HCT116 (cell line): ENCODE results near the gene OPALIN. TPM values are rescaled to one million over a fixed set of nuclear protein-coding genes. Genes with fewer than 3 reads are reported as not detected.

ENCODE experiments used
- ATAC-seq: fragments of 200-7000 bp; cut with Tn5 transposase; 2 replicates; pipeline ENCODE4 v1.9.1; 2020; ENCODE audit warnings: mild to moderate bottlenecking, moderate library complexity
- BruUV-seq: library from RNA; stranded (reverse); fragments of 400-500 nt; replicated peaks from 2 replicates; lab custom pipeline; 2021; lab: Mats Ljungman, UMichigan
- CTCF ChIA-PET: fragments of 300-600 bp; sonication (Branson Sonifier 250); formaldehyde crosslinking; loops from one replicate; lab custom pipeline; 2021; ENCODE audit warnings: antibody characterized with exemption; lab: Charles Lee
- POLR2A ChIA-PET: fragments of 300-600, 350-600 bp; sonication (Branson Sonifier 250); formaldehyde crosslinking; loops from one replicate; lab custom pipeline; 2021; ENCODE audit warnings: antibody characterized with exemption; lab: Charles Lee
- RAD21 ChIA-PET, 2 experiments: fragments of 300-600 bp; sonication (Branson Sonifier 250); formaldehyde crosslinking; loops; one replicate each; lab custom pipeline; 2023; ENCODE audit warnings: low total read pairs in 2 of 2; ENCODE audit not compliant: uncharacterized antibody in 2 of 2, unreplicated experiment in 2 of 2, low non-redundant PET in 1 of 2; lab: Charles Lee
- DNase-seq: peaks from one replicate; pipeline ENCODE4 v3.0.0-alpha.2; 2010; ENCODE audit warnings: low read depth, low spot score
- H2AFZ ChIP-seq: fragments of 200-600 bp; shearing (Covaris generic), sonication (generic); 2 replicates; pipeline ENCODE4 v1.6.1; 2017; ENCODE audit warnings: low read depth, mixed run types, mixed read lengths, antibody characterized with exemption, low read length; ENCODE audit not compliant: poor library complexity, severe bottlenecking
- H3K27ac ChIP-seq: 2 replicates; pipeline ENCODE4 v1.5.1; 2012; ENCODE audit warnings: low read depth, low read length
- H3K27me3 ChIP-seq: fragments of 200-600 bp; sonication (generic); 2 replicates; pipeline ENCODE4 v1.6.1; 2016; ENCODE audit warnings: mixed run types, low read length, mixed read lengths; ENCODE audit not compliant: insufficient read depth
- H3K36me3 ChIP-seq, 2 experiments: fragments of 200-500 bp in 1 of 2; fragments of 200-600 bp in 1 of 2; sonication (Bioruptor generic) in 1 of 2; sonication (generic) in 1 of 2; 2 replicates each; pipeline versions ENCODE4 v1.5.1 to v1.6.1; 2014 to 2016; ENCODE audit warnings: low read length in 2 of 2, inconsistent platforms in 1 of 2, mixed read lengths in 1 of 2, mixed run types in 1 of 2; ENCODE audit not compliant: insufficient read depth in 2 of 2, control insufficient read depth in 1 of 2
- H3K4me1 ChIP-seq, 2 experiments: fragments of 200-600 bp in 1 of 2; sonication (generic) in 1 of 2; 2 replicates each; pipeline versions ENCODE4 v1.5.1 to v1.6.1; 2012 to 2017; ENCODE audit warnings: low read length in 2 of 2, inconsistent platforms in 1 of 2, mild to moderate bottlenecking in 1 of 2, mixed read lengths in 1 of 2, mixed run types in 1 of 2, moderate library complexity in 1 of 2; ENCODE audit not compliant: insufficient read depth in 2 of 2, control insufficient read depth in 1 of 2
- H3K4me2 ChIP-seq: fragments of 200-600 bp; sonication (generic); 2 replicates; pipeline ENCODE4 v1.6.1; 2017; ENCODE audit warnings: mixed run types, low read length, mixed read lengths
- H3K4me3 ChIP-seq, 2 experiments: fragments of 200-600 bp in 1 of 2; sonication (generic) in 1 of 2; replicated peaks in 1 of 2; 2 replicates each; pipeline ENCODE4 v1.5.1; 2011 to 2016; ENCODE audit warnings: low read length in 2 of 2, control low read depth in 1 of 2, low read depth in 1 of 2, mild to moderate bottlenecking in 1 of 2, mixed read lengths in 1 of 2, mixed run types in 1 of 2
- H3K79me2 ChIP-seq: fragments of 200-600 bp; sonication (generic); 2 replicates; pipeline ENCODE4 v1.6.1; 2017; ENCODE audit warnings: mild to moderate bottlenecking, mixed run types, low read length, moderate library complexity, mixed read lengths; ENCODE audit not compliant: insufficient read depth
- H3K9ac ChIP-seq: fragments of 200-600 bp; sonication (generic); 2 replicates; pipeline ENCODE4 v1.6.1; 2016; ENCODE audit warnings: low read length, mixed read lengths
- H3K9me2 ChIP-seq: fragments of 200-600 bp; sonication (generic), shearing (Covaris generic); 2 replicates; pipeline ENCODE4 v1.6.1; 2017; ENCODE audit warnings: mixed run types, mild to moderate bottlenecking, moderate library complexity; ENCODE audit not compliant: insufficient read depth
- H3K9me3 ChIP-seq, 2 experiments: fragments of 200-500 bp in 1 of 2; fragments of 200-600 bp in 1 of 2; sonication (Bioruptor generic) in 1 of 2; sonication (generic) in 1 of 2; 2 replicates each; pipeline ENCODE4 v1.6.1; 2014 to 2017; ENCODE audit warnings: low read length in 2 of 2, mixed read lengths in 2 of 2, inconsistent platforms in 1 of 2, low read depth in 1 of 2, mild to moderate bottlenecking in 1 of 2, mixed run types in 1 of 2, moderate library complexity in 1 of 2; ENCODE audit not compliant: control insufficient read depth in 1 of 2, insufficient read depth in 1 of 2
- H4K20me1 ChIP-seq: fragments of 200-600 bp; sonication (generic), shearing (Covaris generic); 2 replicates; pipeline ENCODE4 v1.6.1; 2017; ENCODE audit warnings: mixed run types, mild to moderate bottlenecking, moderate library complexity; ENCODE audit not compliant: insufficient read depth
- CBX3 ChIP-seq: IDR thresholded peaks from 2 replicates; pipeline ENCODE4 v1.6.1; 2012; ENCODE audit warnings: low read depth
- CEBPB ChIP-seq: IDR thresholded peaks from 2 replicates; pipeline ENCODE4 v1.6.1; 2012; ENCODE audit warnings: low read depth
- EGR1 ChIP-seq: IDR thresholded peaks from 2 replicates; pipeline ENCODE4 v1.6.1; 2012; ENCODE audit warnings: low read depth
- ELF1 ChIP-seq: IDR thresholded peaks from 2 replicates; pipeline ENCODE4 v1.6.1; 2012; ENCODE audit warnings: low read depth, borderline replicate concordance
- EZH2 ChIP-seq: fragments of 200-600 bp; sonication (generic); IDR thresholded peaks from 2 replicates; pipeline ENCODE4 v1.6.1; 2017; ENCODE audit warnings: antibody characterized with exemption, mixed run types
- EZH2phosphoT487 ChIP-seq: fragments of 200-600 bp; IDR thresholded peaks from 2 replicates; pipeline ENCODE4 v1.6.1; 2018; ENCODE audit warnings: antibody characterized with exemption, borderline replicate concordance
- FOSL1 ChIP-seq: IDR thresholded peaks from 2 replicates; pipeline ENCODE4 v1.6.1; 2012; ENCODE audit warnings: low read depth
- JUND ChIP-seq: IDR thresholded peaks from 2 replicates; pipeline ENCODE4 v1.6.1; 2012
- POLR2A ChIP-seq: IDR thresholded peaks from 2 replicates; pipeline ENCODE4 v1.7.0; 2011; ENCODE audit warnings: borderline replicate concordance; ENCODE audit not compliant: insufficient read depth, insufficient read length; ENCODE audit errors: extremely low read depth
- POLR2AphosphoS5 ChIP-seq: IDR thresholded peaks from 2 replicates; pipeline ENCODE4 v1.6.1; 2011; ENCODE audit warnings: mild to moderate bottlenecking, low read depth, low read length, moderate library complexity
- RAD21 ChIP-seq: IDR thresholded peaks from 2 replicates; pipeline ENCODE4 v1.6.1; 2012; ENCODE audit warnings: low read depth, mild to moderate bottlenecking
- SIN3A ChIP-seq: IDR thresholded peaks from 2 replicates; pipeline ENCODE4 v1.6.1; 2012; ENCODE audit warnings: low read depth
- SP1 ChIP-seq: IDR thresholded peaks from 2 replicates; pipeline ENCODE4 v1.6.1; 2012; ENCODE audit warnings: low read depth
- SRF ChIP-seq: IDR thresholded peaks from 2 replicates; pipeline ENCODE4 v1.6.1; 2012; ENCODE audit warnings: low read depth
- ZFX ChIP-seq: fragments of 450-650 bp; IDR thresholded peaks from 2 replicates; pipeline ENCODE4 v1.6.1; 2017
- ZNF274 ChIP-seq: fragments of 200-500 bp; sonication (Bioruptor generic); IDR thresholded peaks from 2 replicates; pipeline ENCODE4 v1.6.1; 2014; ENCODE audit warnings: mild to moderate bottlenecking, low read depth, low read length, inconsistent platforms
- intact Hi-C: fragments of 100-400 bp; cut with micrococcal nuclease; formaldehyde crosslinking; loops from 2 replicates; pipeline ENCODE4 v1.10.0; 2022
- total RNA-seq: library from RNA; stranded (reverse); gene quantifications from one replicate; pipeline ENCODE4 v1.2.1, GENCODE V29; 2021; ENCODE audit not compliant: unreplicated experiment
- TF ChIP-seq, protein P1 (sequence below): IDR thresholded peaks from 2 replicates; pipeline ENCODE4 v1.6.1; 2012
- TF ChIP-seq, protein P2 (sequence below): IDR thresholded peaks from 2 replicates; pipeline ENCODE4 v1.6.1; 2011; ENCODE audit warnings: mild to moderate bottlenecking, low read length, moderate library complexity; ENCODE audit not compliant: insufficient replicate concordance; ENCODE audit errors: extremely low read depth
- TF ChIP-seq, protein P3 (sequence below): IDR thresholded peaks from 2 replicates; pipeline ENCODE4 v1.6.1; 2012

OPALIN gene
- total RNA-seq, 1 experiment from 2014 or later, result not detected

DNA sequence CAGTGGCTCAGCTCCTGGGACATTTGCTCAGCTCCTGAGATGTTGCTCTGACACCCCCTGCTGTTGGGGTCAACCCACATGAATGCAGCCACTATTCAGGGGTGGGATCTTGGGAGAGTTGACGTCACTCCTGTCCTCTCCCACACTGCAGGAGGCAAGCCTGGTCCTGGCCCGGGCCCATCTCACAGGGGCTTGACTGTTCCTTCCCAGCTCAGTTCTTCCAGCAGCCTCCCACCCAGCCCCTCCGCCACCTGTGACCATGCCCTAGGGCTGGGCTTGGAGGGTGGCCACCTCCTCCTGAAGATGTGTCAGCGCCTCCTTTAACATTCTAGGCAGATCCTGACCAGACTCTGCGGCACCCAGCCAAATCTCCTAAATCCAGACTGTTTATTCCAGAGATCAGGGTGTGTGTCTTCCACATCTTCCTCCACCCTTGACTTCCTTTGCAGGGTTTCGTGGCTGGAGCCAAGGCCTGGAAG lies 19.1 kb upstream of the OPALIN start:
- H3K9ac ChIP-seq, result no peak overlapping the region
- no peak for DNase-seq
- no peaks in the 10 kb centered on the region for H4K20me1 ChIP-seq
- H3K79me2 ChIP-seq, result no peaks in the 10 kb centered on the region
- no peak overlapping the region for H3K4me3 ChIP-seq
- H3K9me2 ChIP-seq, result no peaks in the 10 kb centered on the region
- no peak overlapping the region for H2AFZ ChIP-seq
- H3K4me1 ChIP-seq, result peaks cover 0 to 23% of the 10 kb centered on the region in 2 experiments; a peak in 3 of 4 replicates
- no peak for TF ChIP-seq FOSL1
- no peak for TF ChIP-seq ELF1
- TF ChIP-seq POLR2A, result no peak
- TF ChIP-seq SIN3A, result no peak
- no peak for TF ChIP-seq CBX3
- TF ChIP-seq, protein P1, sequence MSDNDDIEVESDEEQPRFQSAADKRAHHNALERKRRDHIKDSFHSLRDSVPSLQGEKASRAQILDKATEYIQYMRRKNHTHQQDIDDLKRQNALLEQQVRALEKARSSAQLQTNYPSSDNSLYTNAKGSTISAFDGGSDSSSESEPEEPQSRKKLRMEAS, result no peak
- TF ChIP-seq ZFX, result no peak
- TF ChIP-seq POLR2AphosphoS5, result no peak
- TF ChIP-seq CEBPB, result no peak
- TF ChIP-seq, all 23 proteins: peak for 0
- ATAC-seq, result peak; percentile 14; the same call in 1 of the 2 replicates
- BruUV-seq, result no TSS peak
- no peaks in the 10 kb centered on the region for H3K9me3 ChIP-seq
- POLR2A ChIA-PET, result no interaction called here
- CTCF ChIA-PET, result no interaction called here
- intact Hi-C loops, result loop anchor here (5.0 to 10.0 kb wide), 2 partner anchors 267 to 454 kb away; partner anchors contain the start of gene LCOR
- H3K36me3 ChIP-seq, result no peaks in the 10 kb centered on the region
- no peak overlapping the region for H3K27ac ChIP-seq
- RAD21 ChIA-PET, result no interaction called here
- H3K4me2 ChIP-seq, result no peak overlapping the region
- no peaks in the 10 kb centered on the region for H3K27me3 ChIP-seq

DNA sequence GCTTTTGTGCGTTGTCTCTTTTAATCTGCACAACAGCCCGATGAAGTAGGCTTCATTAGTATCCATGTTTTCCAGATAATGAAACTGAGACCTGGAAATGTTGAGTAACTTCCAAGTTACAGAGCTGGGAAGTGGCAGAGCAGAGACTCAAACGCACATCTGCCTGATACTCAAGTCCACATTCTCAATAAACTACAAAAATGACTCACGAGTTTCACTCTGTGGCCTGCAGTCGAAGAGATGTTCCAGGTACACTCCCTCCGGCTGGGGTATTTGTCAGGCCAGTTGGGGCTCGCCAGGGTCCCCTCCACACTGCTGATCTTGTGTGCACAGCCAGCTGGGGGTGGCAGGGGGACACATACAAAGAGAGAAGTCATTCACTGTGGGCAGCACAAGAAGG lies 17.7 kb upstream of the OPALIN start:
- Histone ChIP-seq H3K9ac (no peak overlapping the region), H3K27me3 (no peaks in the 10 kb centered on the region), H2AFZ (no peak overlapping the region), H3K4me2 (no peak overlapping the region), H3K79me2 (no peaks in the 10 kb centered on the region), H3K27ac (no peak overlapping the region), H3K9me3 (no peaks in the 10 kb centered on the region), H3K4me3 (no peak overlapping the region), H3K9me2 (no peaks in the 10 kb centered on the region), H3K4me1 (peaks cover 0 to 23% of the 10 kb centered on the region in 2 experiments; a peak in 3 of 4 replicates), H3K36me3 (no peaks in the 10 kb centered on the region), H4K20me1 (no peaks in the 10 kb centered on the region)
- DNase-seq (no peak), ATAC-seq (no peak)
- CTCF ChIA-PET, result interaction anchor here (2.0 kb wide), 1 partner anchor 134 kb away, joined by 11 read pairs; no protein-coding TSS in a partner anchor
- BruUV-seq, result no TSS peak
- intact Hi-C loops, result loop anchor here (5.0 to 10.0 kb wide), 2 partner anchors 268 to 456 kb away; partner anchors contain the start of gene LCOR
- RAD21 ChIA-PET, result no interaction called here
- POLR2A ChIA-PET, result no interaction called here
- TF ChIP-seq, protein P1, result no peak
- TF ChIP-seq CBX3 (no peak), ELF1 (no peak), SP1 (no peak), JUND (no peak), POLR2AphosphoS5 (no peak), ZNF274 (no peak), RAD21 (no peak), EZH2 (no peak), SRF (no peak), EZH2phosphoT487 (no peak), EGR1 (no peak), SIN3A (no peak), ZFX (no peak), FOSL1 (no peak)
- TF ChIP-seq, protein P2, sequence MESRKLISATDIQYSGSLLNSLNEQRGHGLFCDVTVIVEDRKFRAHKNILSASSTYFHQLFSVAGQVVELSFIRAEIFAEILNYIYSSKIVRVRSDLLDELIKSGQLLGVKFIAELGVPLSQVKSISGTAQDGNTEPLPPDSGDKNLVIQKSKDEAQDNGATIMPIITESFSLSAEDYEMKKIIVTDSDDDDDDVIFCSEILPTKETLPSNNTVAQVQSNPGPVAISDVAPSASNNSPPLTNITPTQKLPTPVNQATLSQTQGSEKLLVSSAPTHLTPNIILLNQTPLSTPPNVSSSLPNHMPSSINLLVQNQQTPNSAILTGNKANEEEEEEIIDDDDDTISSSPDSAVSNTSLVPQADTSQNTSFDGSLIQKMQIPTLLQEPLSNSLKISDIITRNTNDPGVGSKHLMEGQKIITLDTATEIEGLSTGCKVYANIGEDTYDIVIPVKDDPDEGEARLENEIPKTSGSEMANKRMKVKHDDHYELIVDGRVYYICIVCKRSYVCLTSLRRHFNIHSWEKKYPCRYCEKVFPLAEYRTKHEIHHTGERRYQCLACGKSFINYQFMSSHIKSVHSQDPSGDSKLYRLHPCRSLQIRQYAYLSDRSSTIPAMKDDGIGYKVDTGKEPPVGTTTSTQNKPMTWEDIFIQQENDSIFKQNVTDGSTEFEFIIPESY, result no peak
- TF ChIP-seq, protein P3, sequence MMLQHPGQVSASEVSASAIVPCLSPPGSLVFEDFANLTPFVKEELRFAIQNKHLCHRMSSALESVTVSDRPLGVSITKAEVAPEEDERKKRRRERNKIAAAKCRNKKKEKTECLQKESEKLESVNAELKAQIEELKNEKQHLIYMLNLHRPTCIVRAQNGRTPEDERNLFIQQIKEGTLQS, result no peak
